Fibroblast of mammary gland (primary cell): ENCODE measurements around the gene SYCE1.

Source experiments
- DNase-seq: peaks from one replicate; pipeline ENCODE4 v3.0.0-alpha.2; 2010; ENCODE audit warnings: low read depth
- H3K4me3 ChIP-seq: 2 replicates; pipeline ENCODE4 v1.5.1; 2011; ENCODE audit warnings: low read depth, mild to moderate bottlenecking, low read length, moderate library complexity; ENCODE audit not compliant: control insufficient read depth
- CTCF ChIP-seq: conservative IDR thresholded peaks from 2 replicates; pipeline ENCODE4 v1.5.1; 2011; ENCODE audit warnings: low read depth, low read length, inconsistent platforms; ENCODE audit not compliant: control insufficient read depth, insufficient read depth

Gene SYCE1

GRCh38 chr10:133530506-133530905 lies 34.9 kb downstream of the SYCE1 start:
- DNase-seq: no peak
- no peak for TF ChIP-seq CTCF
- H3K4me3 ChIP-seq: no peak overlapping the region

- no peak overlapping the region for H3K4me3 ChIP-seq
- TF ChIP-seq CTCF: no peak
- no peak for DNase-seq
These were observed 35.8 kb downstream of the SYCE1 start for GRCh38 chr10:133529576-133529946.

- TF ChIP-seq CTCF: no peak
- DNase-seq: peak; percentile 10
- H3K4me3 ChIP-seq: no peak overlapping the region
These were observed 36.4 kb downstream of the SYCE1 start for GRCh38 chr10:133528845-133529575.

GRCh38 chr10:133528296-133528844 lies 37.0 kb downstream of the SYCE1 start:
- DNase-seq: no peak
- H3K4me3 ChIP-seq: no peak overlapping the region
- no peak for TF ChIP-seq CTCF

GRCh38 chr10:133527771-133528271 lies 37.6 kb downstream of the SYCE1 start:
- TF ChIP-seq CTCF: no peak
- no peak overlapping the region for H3K4me3 ChIP-seq
- no peak for DNase-seq

GRCh38 chr10:133526957-133527588 lies 38.3 kb downstream of the SYCE1 start, which contains the start of gene CYP2E1:
Gene CYP2E1, plus strand, starts transcription at chr10:133527363. Its CDS starts 33 bp downstream, at chr10:133527396.
- DNase-seq: no peak
- no peak for TF ChIP-seq CTCF
- H3K4me3 ChIP-seq: no peak within 1 kb of the TSS
